HepG2 (cell line): ENCODE results near the gene CLDND2. TPM values are rescaled to one million over a fixed set of nuclear protein-coding genes. Genes with fewer than 3 reads are reported as not detected.

Source experiments
- DNMT1 ChIP-seq: sonication (generic); formaldehyde crosslinking; IDR thresholded peaks from 2 replicates; pipeline ENCODE4 v1.5.1; 2020; ENCODE audit warnings: mild to moderate bottlenecking, missing genetic modification reagents
- ELF3 ChIP-seq: IDR thresholded peaks from 2 replicates; pipeline ENCODE4 v1.6.1; 2016; ENCODE audit warnings: missing genetic modification reagents, missing compliant biosample characterization
- KDM2A ChIP-seq: sonication (generic); formaldehyde crosslinking; IDR thresholded peaks from 2 replicates; pipeline ENCODE4 v1.4.0; 2020; ENCODE audit warnings: low read depth, missing genetic modification reagents, borderline replicate concordance
- SAP130 ChIP-seq: IDR thresholded peaks from 2 replicates; pipeline ENCODE4 v1.6.1; 2016; ENCODE audit warnings: low read depth
- ZNF510 ChIP-seq: sonication (generic); formaldehyde crosslinking; IDR thresholded peaks from 2 replicates; pipeline ENCODE4 v1.4.0; 2020; ENCODE audit warnings: low read depth, mild to moderate bottlenecking, missing genetic modification reagents
- ZNF746 ChIP-seq: sonication (generic); formaldehyde crosslinking; IDR thresholded peaks from 2 replicates; pipeline ENCODE4 v1.8.0; 2022; ENCODE audit warnings: mild to moderate bottlenecking, missing genetic modification reagents
- polyA plus RNA-seq, 8 experiments: library from polyadenylated mRNA; depleted of rRNA in 3 of 8; stranded (reverse) in 7 of 8; unstranded in 1 of 8; fragments of >200 nt; fragmentation: Illumina TruSeq in 4 of 8; extraction: Trizol in 4 of 8; gene quantifications; 2 replicates each; pipeline versions ENCODE4 v1.2.1 to v1.2.3, GENCODE V29; 2011 to 2016; ENCODE audit warnings: low read depth in 4 of 8, missing spikeins in 1 of 8, mixed read lengths in 1 of 8; ENCODE audit not compliant: insufficient read depth in 1 of 8
- total RNA-seq, 5 experiments: library from RNA; depleted of rRNA; stranded (reverse); fragments of >200 nt; fragmentation: Illumina TruSeq; extraction: Trizol; gene quantifications; 2 replicates each; pipeline ENCODE4 v1.2.3, GENCODE V29; 2016; ENCODE audit warnings: low read depth in 1 of 5
- TF ChIP-seq, protein P1 (sequence below): sonication (generic); formaldehyde crosslinking; IDR thresholded peaks from 2 replicates; pipeline ENCODE4 v1.5.0; 2020; ENCODE audit warnings: mild to moderate bottlenecking, missing genetic modification reagents
- TF ChIP-seq, protein P2 (sequence below): sonication (generic); IDR thresholded peaks from 2 replicates; pipeline ENCODE4 v1.6.1; 2016; ENCODE audit warnings: low read depth, borderline replicate concordance
- TF ChIP-seq, protein P3 (sequence below): IDR thresholded peaks from 2 replicates; pipeline ENCODE4 v1.6.1; 2012; ENCODE audit warnings: low read depth, low read length, improper control_type of control experiment
- TF ChIP-seq, protein P4 (sequence below), 2 experiments: sonication (generic) in 1 of 2; formaldehyde crosslinking in 1 of 2; IDR thresholded peaks; 2 replicates each; pipeline versions ENCODE4 v1.5.1 to v1.6.1; 2011 to 2020; ENCODE audit warnings: borderline replicate concordance in 1 of 2, low read depth in 1 of 2, low read length in 1 of 2, mild to moderate bottlenecking in 1 of 2, missing genetic modification reagents in 1 of 2, moderate library complexity in 1 of 2
- TF ChIP-seq, protein P5 (sequence below): sonication (generic); formaldehyde crosslinking; IDR thresholded peaks from 2 replicates; pipeline ENCODE4 v1.5.1; 2020; ENCODE audit warnings: mild to moderate bottlenecking, missing genetic modification reagents, borderline replicate concordance
- TF ChIP-seq, protein P6 (sequence below): IDR thresholded peaks from 2 replicates; pipeline ENCODE4 v1.6.1; 2018; ENCODE audit warnings: missing genetic modification reagents

CLDND2 gene
- total and polyA plus RNA-seq, 2 of the 13 experiments (the other 11 are each of a cell fraction or from before 2014, with no cell fraction given): 0.84 to 1.8 TPM

DNA sequence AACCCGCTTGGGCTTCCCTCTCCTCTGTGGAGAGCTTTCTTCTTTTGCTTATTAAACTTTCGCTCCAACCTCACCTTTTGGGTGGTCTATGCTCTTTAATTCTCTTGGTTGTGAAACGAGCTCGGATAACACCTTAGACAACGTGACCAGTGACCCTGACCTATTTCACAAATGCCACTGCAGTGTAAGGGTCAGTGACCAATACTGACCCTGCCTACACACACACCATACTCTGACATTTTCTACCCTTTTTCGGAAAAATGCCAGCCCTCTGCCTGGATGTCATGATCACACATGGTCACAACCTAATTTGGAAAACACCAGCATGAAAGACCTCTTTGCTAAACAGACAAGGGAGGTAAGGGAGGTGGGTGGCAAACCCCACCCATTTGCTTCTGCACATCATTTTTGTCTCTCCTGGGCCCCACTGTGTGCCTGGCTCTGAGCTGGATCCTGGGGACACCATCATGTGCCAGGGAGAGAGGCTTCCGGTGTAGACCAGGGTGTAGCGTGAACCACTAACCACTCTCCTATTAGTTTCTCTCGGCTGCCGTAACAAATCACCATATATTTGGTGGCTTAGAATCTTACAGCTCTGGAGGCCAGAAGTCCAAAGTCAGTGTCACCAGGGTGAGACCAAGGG, 12.5 kb downstream of the CLDND2 start (continued):
- TF ChIP-seq SAP130 (CRISPR knock-in tag) (peak; percentile 80), ZNF746 (CRISPR knock-in tag) (no peak), ELF3 (CRISPR knock-in tag) (peak; percentile 67; the same call in 1 of the 2 replicates), ZNF510 (no peak), KDM2A (CRISPR knock-in tag) (0 out of 2 replicates have a peak, but pooled peaks have one; percentile 19), DNMT1 (CRISPR knock-in tag) (no peak)
- TF ChIP-seq, protein P1, sequence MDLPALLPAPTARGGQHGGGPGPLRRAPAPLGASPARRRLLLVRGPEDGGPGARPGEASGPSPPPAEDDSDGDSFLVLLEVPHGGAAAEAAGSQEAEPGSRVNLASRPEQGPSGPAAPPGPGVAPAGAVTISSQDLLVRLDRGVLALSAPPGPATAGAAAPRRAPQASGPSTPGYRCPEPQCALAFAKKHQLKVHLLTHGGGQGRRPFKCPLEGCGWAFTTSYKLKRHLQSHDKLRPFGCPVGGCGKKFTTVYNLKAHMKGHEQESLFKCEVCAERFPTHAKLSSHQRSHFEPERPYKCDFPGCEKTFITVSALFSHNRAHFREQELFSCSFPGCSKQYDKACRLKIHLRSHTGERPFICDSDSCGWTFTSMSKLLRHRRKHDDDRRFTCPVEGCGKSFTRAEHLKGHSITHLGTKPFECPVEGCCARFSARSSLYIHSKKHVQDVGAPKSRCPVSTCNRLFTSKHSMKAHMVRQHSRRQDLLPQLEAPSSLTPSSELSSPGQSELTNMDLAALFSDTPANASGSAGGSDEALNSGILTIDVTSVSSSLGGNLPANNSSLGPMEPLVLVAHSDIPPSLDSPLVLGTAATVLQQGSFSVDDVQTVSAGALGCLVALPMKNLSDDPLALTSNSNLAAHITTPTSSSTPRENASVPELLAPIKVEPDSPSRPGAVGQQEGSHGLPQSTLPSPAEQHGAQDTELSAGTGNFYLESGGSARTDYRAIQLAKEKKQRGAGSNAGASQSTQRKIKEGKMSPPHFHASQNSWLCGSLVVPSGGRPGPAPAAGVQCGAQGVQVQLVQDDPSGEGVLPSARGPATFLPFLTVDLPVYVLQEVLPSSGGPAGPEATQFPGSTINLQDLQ: no peak
- TF ChIP-seq, protein P2, sequence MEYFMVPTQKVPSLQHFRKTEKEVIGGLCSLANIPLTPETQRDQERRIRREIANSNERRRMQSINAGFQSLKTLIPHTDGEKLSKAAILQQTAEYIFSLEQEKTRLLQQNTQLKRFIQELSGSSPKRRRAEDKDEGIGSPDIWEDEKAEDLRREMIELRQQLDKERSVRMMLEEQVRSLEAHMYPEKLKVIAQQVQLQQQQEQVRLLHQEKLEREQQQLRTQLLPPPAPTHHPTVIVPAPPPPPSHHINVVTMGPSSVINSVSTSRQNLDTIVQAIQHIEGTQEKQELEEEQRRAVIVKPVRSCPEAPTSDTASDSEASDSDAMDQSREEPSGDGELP: no peak; the same call in 1 of the 2 replicates
- TF ChIP-seq, protein P3, sequence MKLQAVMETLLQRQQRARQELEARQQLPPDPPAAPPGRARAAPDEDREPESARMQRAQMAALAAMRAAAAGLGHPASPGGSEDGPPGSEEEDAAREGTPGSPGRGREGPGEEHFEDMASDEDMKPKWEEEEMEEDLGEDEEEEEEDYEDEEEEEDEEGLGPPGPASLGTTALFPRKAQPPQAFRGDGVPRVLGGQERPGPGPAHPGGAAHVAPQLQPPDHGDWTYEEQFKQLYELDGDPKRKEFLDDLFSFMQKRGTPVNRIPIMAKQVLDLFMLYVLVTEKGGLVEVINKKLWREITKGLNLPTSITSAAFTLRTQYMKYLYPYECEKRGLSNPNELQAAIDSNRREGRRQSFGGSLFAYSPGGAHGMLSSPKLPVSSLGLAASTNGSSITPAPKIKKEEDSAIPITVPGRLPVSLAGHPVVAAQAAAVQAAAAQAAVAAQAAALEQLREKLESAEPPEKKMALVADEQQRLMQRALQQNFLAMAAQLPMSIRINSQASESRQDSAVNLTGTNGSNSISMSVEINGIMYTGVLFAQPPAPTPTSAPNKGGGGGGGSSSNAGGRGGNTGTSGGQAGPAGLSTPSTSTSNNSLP: no peak
- TF ChIP-seq, protein P4, sequence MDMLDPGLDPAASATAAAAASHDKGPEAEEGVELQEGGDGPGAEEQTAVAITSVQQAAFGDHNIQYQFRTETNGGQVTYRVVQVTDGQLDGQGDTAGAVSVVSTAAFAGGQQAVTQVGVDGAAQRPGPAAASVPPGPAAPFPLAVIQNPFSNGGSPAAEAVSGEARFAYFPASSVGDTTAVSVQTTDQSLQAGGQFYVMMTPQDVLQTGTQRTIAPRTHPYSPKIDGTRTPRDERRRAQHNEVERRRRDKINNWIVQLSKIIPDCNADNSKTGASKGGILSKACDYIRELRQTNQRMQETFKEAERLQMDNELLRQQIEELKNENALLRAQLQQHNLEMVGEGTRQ (IDR thresholded peaks at IDR 0.05; ENCODE audit: low read depth, low read length): no peak
- TF ChIP-seq, protein P4 (CRISPR knock-in tag; IDR thresholded peaks at IDR 0.05; ENCODE audit: borderline replicate concordance): peak; percentile 47; the same call in 1 of the 2 replicates
- TF ChIP-seq, protein P5, sequence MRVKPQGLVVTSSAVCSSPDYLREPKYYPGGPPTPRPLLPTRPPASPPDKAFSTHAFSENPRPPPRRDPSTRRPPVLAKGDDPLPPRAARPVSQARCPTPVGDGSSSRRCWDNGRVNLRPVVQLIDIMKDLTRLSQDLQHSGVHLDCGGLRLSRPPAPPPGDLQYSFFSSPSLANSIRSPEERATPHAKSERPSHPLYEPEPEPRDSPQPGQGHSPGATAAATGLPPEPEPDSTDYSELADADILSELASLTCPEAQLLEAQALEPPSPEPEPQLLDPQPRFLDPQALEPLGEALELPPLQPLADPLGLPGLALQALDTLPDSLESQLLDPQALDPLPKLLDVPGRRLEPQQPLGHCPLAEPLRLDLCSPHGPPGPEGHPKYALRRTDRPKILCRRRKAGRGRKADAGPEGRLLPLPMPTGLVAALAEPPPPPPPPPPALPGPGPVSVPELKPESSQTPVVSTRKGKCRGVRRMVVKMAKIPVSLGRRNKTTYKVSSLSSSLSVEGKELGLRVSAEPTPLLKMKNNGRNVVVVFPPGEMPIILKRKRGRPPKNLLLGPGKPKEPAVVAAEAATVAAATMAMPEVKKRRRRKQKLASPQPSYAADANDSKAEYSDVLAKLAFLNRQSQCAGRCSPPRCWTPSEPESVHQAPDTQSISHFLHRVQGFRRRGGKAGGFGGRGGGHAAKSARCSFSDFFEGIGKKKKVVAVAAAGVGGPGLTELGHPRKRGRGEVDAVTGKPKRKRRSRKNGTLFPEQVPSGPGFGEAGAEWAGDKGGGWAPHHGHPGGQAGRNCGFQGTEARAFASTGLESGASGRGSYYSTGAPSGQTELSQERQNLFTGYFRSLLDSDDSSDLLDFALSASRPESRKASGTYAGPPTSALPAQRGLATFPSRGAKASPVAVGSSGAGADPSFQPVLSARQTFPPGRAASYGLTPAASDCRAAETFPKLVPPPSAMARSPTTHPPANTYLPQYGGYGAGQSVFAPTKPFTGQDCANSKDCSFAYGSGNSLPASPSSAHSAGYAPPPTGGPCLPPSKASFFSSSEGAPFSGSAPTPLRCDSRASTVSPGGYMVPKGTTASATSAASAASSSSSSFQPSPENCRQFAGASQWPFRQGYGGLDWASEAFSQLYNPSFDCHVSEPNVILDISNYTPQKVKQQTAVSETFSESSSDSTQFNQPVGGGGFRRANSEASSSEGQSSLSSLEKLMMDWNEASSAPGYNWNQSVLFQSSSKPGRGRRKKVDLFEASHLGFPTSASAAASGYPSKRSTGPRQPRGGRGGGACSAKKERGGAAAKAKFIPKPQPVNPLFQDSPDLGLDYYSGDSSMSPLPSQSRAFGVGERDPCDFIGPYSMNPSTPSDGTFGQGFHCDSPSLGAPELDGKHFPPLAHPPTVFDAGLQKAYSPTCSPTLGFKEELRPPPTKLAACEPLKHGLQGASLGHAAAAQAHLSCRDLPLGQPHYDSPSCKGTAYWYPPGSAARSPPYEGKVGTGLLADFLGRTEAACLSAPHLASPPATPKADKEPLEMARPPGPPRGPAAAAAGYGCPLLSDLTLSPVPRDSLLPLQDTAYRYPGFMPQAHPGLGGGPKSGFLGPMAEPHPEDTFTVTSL: peak; percentile 67; the same call in 1 of the 2 replicates
- TF ChIP-seq, protein P6, sequence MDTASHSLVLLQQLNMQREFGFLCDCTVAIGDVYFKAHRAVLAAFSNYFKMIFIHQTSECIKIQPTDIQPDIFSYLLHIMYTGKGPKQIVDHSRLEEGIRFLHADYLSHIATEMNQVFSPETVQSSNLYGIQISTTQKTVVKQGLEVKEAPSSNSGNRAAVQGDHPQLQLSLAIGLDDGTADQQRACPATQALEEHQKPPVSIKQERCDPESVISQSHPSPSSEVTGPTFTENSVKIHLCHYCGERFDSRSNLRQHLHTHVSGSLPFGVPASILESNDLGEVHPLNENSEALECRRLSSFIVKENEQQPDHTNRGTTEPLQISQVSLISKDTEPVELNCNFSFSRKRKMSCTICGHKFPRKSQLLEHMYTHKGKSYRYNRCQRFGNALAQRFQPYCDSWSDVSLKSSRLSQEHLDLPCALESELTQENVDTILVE: 0 out of 2 replicates have a peak, but pooled peaks have one; percentile 75
